Islet precursor cell (in vitro differentiated cells): ENCODE data around the gene RLF.

Source experiments
- DNase-seq: peaks from one replicate; pipeline ENCODE4 v3.0.0-alpha.2; 2018

RLF gene

GRCh38 chr1:40241362-40241761 is 80.2 kb downstream of the RLF start:
- DNase-seq: no peak

- no peak for DNase-seq
These were observed 82.2 kb downstream of the RLF start for GRCh38 chr1:40243351-40243750.

- no peak for DNase-seq
These were observed 83.1 kb downstream of the RLF start for GRCh38 chr1:40244138-40244744.

- DNase-seq: no peak
These were observed 84.5 kb downstream of the RLF start for GRCh38 chr1:40245686-40246085.

- no peak for DNase-seq
These were observed 86.5 kb downstream of the RLF start, which contains the start of gene TMCO2 for GRCh38 chr1:40247655-40248054. TSS of gene TMCO2 (plus strand) at chr1:40247937. CDS start at chr1:40247994, 57 bp downstream.

- no peak for DNase-seq
These were observed 87.2 kb downstream of the RLF start for GRCh38 chr1:40248412-40248811.

GRCh38 chr1:40251456-40251855 is 90.3 kb downstream of the RLF start:
- no peak for DNase-seq

GRCh38 chr1:40252601-40253000 is 91.4 kb downstream of the RLF start:
- no peak for DNase-seq

GRCh38 chr1:40255231-40255630 is 94.0 kb downstream of the RLF start:
- no peak for DNase-seq

- no peak for DNase-seq
These were observed 95.4 kb downstream of the RLF start for GRCh38 chr1:40256401-40257084.

GRCh38 chr1:40257313-40257687 is 96.1 kb downstream of the RLF start:
- DNase-seq: no peak

- peak; percentile 99 for DNase-seq
These were observed 96.7 kb downstream of the RLF start, which contains the start of gene ZMPSTE24 for GRCh38 chr1:40257688-40258444. TSS of gene ZMPSTE24 (plus strand) at chr1:40258236. CDS start at chr1:40258272, 36 bp downstream.

GRCh38 chr1:40258445-40258769 is 97.2 kb downstream of the RLF start:
- DNase-seq: no peak

GRCh38 chr1:40264354-40264781 is 103.2 kb downstream of the RLF start:
- DNase-seq: no peak

GRCh38 chr1:40265298-40265697 is 104.1 kb downstream of the RLF start:
- no peak for DNase-seq

GRCh38 chr1:40265919-40266318 is 104.7 kb downstream of the RLF start:
- no peak for DNase-seq

GRCh38 chr1:40266786-40267535 is 105.8 kb downstream of the RLF start:
- DNase-seq: no peak

- no peak for DNase-seq
These were observed 106.6 kb downstream of the RLF start for GRCh38 chr1:40267767-40268187.

GRCh38 chr1:40268211-40268610 is 107.0 kb downstream of the RLF start:
- no peak for DNase-seq

- DNase-seq: no peak
These were observed 109.1 kb downstream of the RLF start for GRCh38 chr1:40270152-40270834.

- no peak for DNase-seq
These were observed 111.5 kb downstream of the RLF start for GRCh38 chr1:40272653-40273213.

- DNase-seq: no peak
These were observed 112.5 kb downstream of the RLF start for GRCh38 chr1:40273547-40274166.
